ENCODE measurements around the gene ADCY10.
"Not testable (repeated sequence)": the region's sequence is repeated elsewhere in the genome, so short reads cannot be mapped to it uniquely, and the experiment has no call there.

ADCY10 gene

GRCh38 chr1:167808690-167809089, 105.2 kb downstream of the ADCY10 start:
- DNase-seq (ENCODE audit: low read depth, low spot score): no peak

DNA sequence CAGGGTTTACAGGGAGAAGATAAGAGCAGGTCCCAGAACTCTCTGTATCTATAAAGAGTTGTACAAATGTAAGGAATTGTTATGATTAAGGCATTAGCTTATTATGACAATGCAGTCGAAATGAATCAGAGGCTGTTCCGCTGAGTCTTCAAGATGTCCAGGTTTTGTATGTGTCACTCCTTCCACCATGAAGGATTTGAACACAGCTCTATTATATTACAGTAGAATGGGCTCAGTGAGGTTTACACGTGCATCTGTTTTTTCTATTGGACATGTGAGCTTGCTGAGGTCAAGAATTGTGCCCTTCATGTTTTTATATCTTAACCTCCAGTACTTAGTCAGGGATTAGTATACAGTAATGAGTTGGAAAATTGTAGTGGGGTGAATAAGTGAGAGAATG, 105.8 kb downstream of the ADCY10 start:
- DNase-seq (ENCODE audit: low read depth, low spot score): no peak

- DNase-seq (ENCODE audit: low read depth, low spot score): not testable (repeated sequence)
Measured at GRCh38 chr1:167806676-167807075, 107.3 kb downstream of the ADCY10 start.

GRCh38 chr1:167806235-167806634, 107.7 kb downstream of the ADCY10 start:
- DNase-seq (ENCODE audit: low read depth, low spot score): not testable (repeated sequence)

DNA sequence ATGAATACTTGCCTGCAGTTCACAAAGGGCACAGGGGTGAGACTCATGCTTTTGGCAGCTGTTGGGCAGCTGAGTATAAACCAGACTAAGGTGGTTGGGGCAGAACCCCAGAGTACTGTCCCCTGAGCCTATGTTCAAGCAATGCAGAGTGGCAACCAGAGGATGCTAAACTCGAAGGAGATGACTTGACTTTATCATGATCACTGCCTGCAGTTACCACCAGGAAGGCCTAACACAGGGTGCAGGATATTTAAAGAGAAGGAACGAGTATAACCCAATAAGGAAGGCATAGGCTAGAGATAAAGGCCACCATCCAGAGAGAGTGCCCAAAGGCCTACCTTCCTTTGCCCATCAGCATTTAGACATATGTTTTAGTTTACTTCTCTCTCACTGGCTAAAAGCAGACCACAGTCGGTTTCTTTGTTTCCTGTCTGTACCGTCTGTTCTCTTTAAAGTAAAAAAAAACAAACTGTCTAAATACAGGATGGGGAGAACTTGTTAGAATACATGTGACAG, 108.8 kb downstream of the ADCY10 start:
- DNase-seq (ENCODE audit: low read depth, low spot score): no peak

- peak; percentile 97 for DNase-seq (ENCODE audit: low read depth, low spot score)
Measured at GRCh38 chr1:167803358-167804207, 110.4 kb downstream of the ADCY10 start.

DNA sequence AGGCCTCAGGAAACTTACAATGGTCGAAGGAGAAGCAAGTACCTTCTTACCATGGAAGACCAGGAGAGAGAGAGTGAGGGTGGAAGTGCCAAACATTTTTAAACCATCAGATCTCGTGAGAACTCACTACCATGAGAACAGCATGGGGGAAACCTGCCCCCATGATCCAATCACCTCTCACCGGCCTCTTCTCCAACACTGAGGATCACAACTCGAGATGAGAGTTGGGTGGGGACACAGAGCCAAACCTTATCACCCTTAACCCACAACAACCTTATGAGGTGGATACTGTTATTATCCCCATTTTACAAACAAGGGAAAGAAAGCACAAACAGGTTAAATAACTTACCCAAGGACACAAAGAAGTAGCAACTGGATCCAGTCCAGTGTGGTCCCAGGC, 111.7 kb downstream of the ADCY10 start:
- no peak for DNase-seq (ENCODE audit: low read depth, low spot score)

DNA sequence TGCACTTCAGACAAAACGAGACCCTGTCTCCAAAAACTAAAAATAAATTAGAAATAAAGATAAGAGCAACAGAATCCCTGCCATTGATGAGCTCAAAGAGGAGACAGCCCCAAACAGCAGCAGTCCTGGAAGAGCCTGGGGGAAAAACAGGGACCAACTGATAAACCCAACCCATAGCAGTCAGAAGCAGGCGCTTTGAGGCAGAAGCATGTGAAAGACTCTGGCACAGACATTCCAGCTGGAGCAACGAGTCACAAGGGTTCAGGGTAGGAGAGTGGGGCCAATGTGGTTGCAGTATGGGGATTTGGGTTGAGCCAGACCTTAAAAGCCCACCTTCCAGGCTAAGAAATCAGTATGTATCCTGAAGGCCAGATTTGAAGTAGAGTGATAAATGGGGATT, 113.7 kb downstream of the ADCY10 start:
- peak; percentile 73 for DNase-seq (ENCODE audit: low read depth, low spot score)

DNA sequence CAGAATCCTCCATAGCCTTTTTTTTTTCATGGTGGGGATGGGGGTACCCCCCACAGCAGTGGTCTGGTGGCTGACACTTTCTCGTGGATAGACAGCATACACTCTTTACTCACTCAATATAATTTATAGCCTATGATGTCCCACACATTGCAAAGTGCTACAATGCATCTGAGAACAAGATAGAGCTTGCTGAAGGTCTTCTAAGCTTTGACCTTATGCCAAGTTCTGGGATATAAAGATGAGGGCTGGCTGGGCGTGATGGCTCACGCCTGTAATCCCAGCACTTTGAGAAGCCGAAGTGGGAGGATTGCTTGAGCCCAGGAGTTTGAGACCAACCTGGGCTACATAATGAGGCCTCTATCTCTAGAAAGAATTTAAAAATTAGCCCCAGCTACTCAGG, 114.2 kb downstream of the ADCY10 start:
- DNase-seq (ENCODE audit: low read depth, low spot score): no peak

DNA sequence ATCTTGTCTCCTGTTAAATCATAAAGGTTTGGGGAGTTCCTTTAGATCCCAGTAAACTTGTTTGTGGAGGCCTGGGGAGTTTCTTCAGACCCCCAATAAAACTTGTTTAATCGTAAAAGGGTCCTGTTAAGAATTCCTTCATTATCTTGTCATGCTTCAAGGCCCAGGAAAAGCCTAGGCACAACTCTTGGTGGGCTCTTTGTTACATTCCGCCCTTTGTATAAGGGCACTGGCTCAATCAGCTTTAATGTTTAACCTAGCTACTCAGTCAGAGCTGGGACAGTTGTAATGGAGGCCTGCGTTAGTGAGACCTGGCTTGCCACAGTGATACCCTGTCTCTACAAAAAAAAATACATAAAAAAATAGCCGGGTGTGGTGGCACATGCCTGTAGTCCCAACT, 115.0 kb downstream of the ADCY10 start:
- DNase-seq (ENCODE audit: low read depth, low spot score): no peak

DNA sequence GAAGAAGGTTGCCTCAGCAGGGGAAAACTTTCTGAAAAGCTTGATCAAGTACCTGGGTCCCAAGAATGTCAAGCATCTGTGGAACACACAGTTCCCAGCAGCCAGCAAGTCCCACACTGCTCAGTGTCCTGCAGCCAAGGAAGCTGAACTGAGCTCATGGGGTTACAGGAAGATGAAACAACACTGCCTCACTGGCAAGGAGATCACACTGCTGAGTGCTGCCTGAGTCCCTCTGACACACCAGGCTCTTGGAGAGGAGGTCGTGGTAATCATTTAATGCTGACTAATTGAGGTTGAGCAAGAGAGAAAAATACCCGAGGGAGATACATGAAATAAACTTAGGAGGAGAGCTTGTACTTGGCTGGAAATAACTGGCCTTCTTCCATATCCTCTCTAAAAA, 116.9 kb downstream of the ADCY10 start:
- peak; percentile 78 for DNase-seq (ENCODE audit: low read depth, low spot score)

GRCh38 chr1:167795810-167796740, 117.9 kb downstream of the ADCY10 start:
- peak; percentile 24 for DNase-seq (ENCODE audit: low read depth, low spot score)

GRCh38 chr1:167794043-167794442, 119.9 kb downstream of the ADCY10 start:
- no peak for DNase-seq (ENCODE audit: low read depth, low spot score)

- DNase-seq (ENCODE audit: low read depth, low spot score): no peak
Measured at GRCh38 chr1:167792188-167792565, 121.8 kb downstream of the ADCY10 start.

GRCh38 chr1:167791281-167792187, 122.4 kb downstream of the ADCY10 start:
- DNase-seq (ENCODE audit: low read depth, low spot score): no peak

DNA sequence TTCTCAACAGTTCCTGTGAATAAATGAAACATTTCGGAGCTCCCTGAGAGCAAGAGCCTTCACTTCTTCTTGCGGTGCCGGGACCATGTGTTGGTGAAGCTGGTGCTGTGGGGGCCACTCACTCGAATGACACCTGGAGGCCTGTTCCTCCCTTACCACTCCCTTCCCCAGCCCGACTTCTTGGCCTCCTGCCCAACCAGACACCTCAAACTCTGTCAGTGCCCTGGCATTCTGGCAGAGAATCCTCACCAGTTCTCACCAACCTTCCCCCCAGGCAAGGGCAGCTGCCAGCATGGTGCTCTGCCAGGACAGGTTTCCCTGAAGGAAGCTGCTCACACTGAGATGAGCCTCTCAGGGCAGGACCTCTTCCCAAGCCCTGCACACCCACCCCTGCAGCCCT, 123.8 kb downstream of the ADCY10 start:
- DNase-seq (ENCODE audit: low read depth, low spot score): no peak

- DNase-seq (ENCODE audit: low read depth, low spot score): no peak
Measured at GRCh38 chr1:167789501-167789900, 124.4 kb downstream of the ADCY10 start.

DNA sequence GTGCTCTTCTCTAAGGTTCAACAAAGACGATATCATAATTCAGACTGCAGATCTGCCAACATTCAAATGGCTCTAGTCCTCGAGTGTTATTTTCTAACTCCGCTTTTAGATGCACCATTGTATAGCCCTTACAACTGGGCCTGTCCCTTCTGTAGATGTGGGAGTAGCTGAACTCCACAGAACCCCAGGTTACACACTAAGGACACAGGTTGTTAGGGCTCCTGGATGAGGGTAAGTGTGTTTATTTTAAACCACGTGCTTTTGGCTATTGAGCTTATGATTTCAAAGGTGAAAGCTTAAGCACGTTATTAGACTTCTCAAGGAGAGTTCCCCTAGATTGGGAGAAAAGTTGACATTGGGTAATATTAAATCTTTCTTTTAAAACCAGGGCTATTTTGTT, 127.4 kb downstream of the ADCY10 start:
- DNase-seq (ENCODE audit: low read depth, low spot score): no peak

DNA sequence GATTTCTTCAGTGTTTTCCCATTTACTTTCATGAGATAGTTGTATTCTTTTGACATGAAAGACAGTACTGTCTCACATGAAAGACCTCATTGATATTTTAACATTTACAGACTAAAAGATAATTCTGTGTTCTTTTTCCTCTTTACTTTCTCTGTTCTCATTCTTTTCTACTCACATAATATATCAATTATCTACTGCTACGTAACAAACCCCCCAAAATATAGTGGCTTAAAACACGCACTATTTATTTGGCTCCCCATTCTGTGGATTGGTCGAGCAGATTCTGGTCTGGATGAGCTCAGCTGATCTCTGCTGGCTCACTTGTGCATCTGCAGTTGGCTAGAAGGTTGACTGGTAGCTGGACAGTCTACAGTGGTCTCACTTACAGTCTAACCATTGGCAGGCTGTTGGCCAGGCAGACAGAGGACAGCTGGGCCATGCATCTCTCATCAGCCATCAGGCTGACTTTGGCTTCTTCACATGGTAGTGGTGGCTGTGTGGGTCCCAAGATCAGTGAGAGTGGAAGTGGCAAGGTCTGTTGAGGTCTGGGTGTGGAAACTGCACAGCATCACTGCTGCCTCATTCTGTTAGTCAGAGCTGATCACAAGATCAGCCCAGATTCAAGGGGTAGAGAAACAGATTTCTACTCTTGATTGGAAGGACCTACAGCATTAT, 128.9 kb downstream of the ADCY10 start:
- no peak for DNase-seq (ENCODE audit: low read depth, low spot score)

DNA sequence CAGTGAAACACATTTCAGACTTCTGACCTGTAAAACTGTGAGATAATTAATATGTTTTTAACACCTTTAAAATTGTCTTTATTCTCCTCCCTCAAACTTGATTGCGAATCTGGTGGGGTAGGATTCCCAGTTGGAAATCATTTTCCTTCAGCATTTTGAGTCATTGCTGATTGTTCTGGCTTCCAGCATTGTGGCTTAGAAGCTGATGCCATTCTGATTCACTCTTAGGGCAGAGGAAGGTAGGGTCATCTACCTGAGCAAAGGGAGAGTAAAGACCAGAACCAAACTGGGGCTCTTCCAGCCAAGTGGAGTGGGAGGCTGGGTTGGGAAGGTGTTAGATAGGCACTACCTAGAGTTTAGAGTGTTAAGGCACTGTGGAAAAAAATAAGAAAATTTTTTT, 131.0 kb downstream of the ADCY10 start:
- no peak for DNase-seq (ENCODE audit: low read depth, low spot score)

DNA sequence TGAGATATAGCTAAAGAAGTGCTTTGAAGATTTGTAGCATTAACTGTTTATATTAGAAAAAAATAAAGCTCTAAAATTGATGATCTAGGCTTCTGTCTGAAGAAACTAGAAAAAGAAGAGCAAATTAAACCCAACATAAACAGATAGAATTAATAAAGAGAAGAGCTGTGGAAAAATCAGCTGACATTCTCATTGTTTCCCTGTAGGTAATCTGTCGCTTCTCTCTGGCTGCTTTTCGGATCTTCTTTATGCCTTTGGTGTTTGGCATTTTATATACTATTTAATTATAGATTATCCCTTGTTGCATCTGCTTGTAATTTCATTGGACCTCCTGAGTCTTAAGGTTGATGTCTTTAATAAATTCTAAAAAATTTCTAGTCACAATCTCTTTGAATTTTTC, 132.4 kb downstream of the ADCY10 start:
- no peak for DNase-seq (ENCODE audit: low read depth, low spot score)
